ENCODE measurements around the gene ARHGAP30. TPM values are rescaled to one million over a fixed set of nuclear protein-coding genes. Genes with fewer than 3 reads are reported as not detected.
A peak's percentile ranks its signal among the peaks of the same experiment; 100 is the strongest.

Gene ARHGAP30
- total RNA-seq, 1 experiment from 2014 or later = 1.7 TPM

GRCh38 chr1:161089938-161090337 lies 20.2 kb upstream of the ARHGAP30 start:
- no peaks in the 10 kb centered on the region for H3K27me3 Mint-ChIP-seq (ENCODE audit: unreplicated experiment)
- no peak for TF ChIP-seq CTCF (IDR thresholded peaks at IDR 0.05; ENCODE audit: unreplicated experiment)
- intact Hi-C loops (cut with micrococcal nuclease; ENCODE audit: unreplicated experiment) = no loop called here
- peak overlapping the region; percentile 71 for H3K27ac Mint-ChIP-seq (ENCODE audit: unreplicated experiment)
- peaks cover 82% of the 10 kb centered on the region for H3K4me1 Mint-ChIP-seq (ENCODE audit: low read depth, unreplicated experiment)
- DNase-seq = no peak
- TSS peak; percentile 31 for BruUV-seq (replicated peaks)
- no peak overlapping the region for H3K4me3 Mint-ChIP-seq (ENCODE audit: low read depth, unreplicated experiment)
- CTCF ChIA-PET = interaction anchor here (1.3 to 2.1 kb wide), 4 partner anchors 8 to 69 kb away, joined by 4 to 17 read pairs (median 8); partner anchors contain the start of genes F11R and KLHDC9
- no peaks in the 10 kb centered on the region for H3K9me3 Mint-ChIP-seq (ENCODE audit: low read depth, unreplicated experiment)
- peaks cover 46% of the 10 kb centered on the region for H3K36me3 Mint-ChIP-seq (ENCODE audit: insufficient read depth, unreplicated experiment)

GRCh38 chr1:161089251-161089924 lies 19.7 kb upstream of the ARHGAP30 start, which contains the start of gene NECTIN4:
TSS of gene NECTIN4 (minus strand) at chr1:161089558. CDS start at chr1:161089296, 262 bp downstream.
- TF ChIP-seq CTCF (IDR thresholded peaks at IDR 0.05; ENCODE audit: unreplicated experiment) = no peak
- Mint-ChIP-seq H3K4me3 (ENCODE audit: low read depth, unreplicated experiment) (peak within 1 kb of the TSS; percentile 77), H3K9me3 (ENCODE audit: low read depth, unreplicated experiment) (no peaks in the 10 kb centered on the region), H3K4me1 (ENCODE audit: low read depth, unreplicated experiment) (peaks cover 88% of the 10 kb centered on the region), H3K27ac (ENCODE audit: unreplicated experiment) (peak within 1 kb of the TSS; percentile 71), H3K27me3 (ENCODE audit: unreplicated experiment) (no peaks in the 10 kb centered on the region), H3K36me3 (ENCODE audit: insufficient read depth, unreplicated experiment) (peaks cover 50% of the 10 kb centered on the region)
- intact Hi-C loops (cut with micrococcal nuclease; ENCODE audit: unreplicated experiment) = no loop called here
- BruUV-seq (replicated peaks) = no TSS peak
- DNase-seq = peak; percentile 88
- CTCF ChIA-PET = interaction anchor here (0.9 to 2.1 kb wide), 6 partner anchors 8 to 69 kb away, joined by 3 to 17 read pairs (median 5); partner anchors contain the start of genes F11R, KLHDC9, NIT1 and PFDN2

- CTCF ChIA-PET = interaction anchor here (0.6 to 2.1 kb wide), 9 partner anchors 8 to 137 kb away, joined by 3 to 17 read pairs (median 4); partner anchors contain the start of genes F11R, KLHDC9, NIT1 and PFDN2
- peak overlapping the region; percentile 77 for H3K4me3 Mint-ChIP-seq (ENCODE audit: low read depth, unreplicated experiment)
- no TSS peak for BruUV-seq (replicated peaks)
- no peaks in the 10 kb centered on the region for H3K9me3 Mint-ChIP-seq (ENCODE audit: low read depth, unreplicated experiment)
- no peaks in the 10 kb centered on the region for H3K27me3 Mint-ChIP-seq (ENCODE audit: unreplicated experiment)
- peaks cover 57% of the 10 kb centered on the region for H3K36me3 Mint-ChIP-seq (ENCODE audit: insufficient read depth, unreplicated experiment)
- intact Hi-C loops (cut with micrococcal nuclease; ENCODE audit: unreplicated experiment) = no loop called here
- DNase-seq = peak; percentile 62
- peaks cover 95% of the 10 kb centered on the region for H3K4me1 Mint-ChIP-seq (ENCODE audit: low read depth, unreplicated experiment)
- peak overlapping the region; percentile 71 for H3K27ac Mint-ChIP-seq (ENCODE audit: unreplicated experiment)
- TF ChIP-seq CTCF (IDR thresholded peaks at IDR 0.05; ENCODE audit: unreplicated experiment) = no peak
Measured at GRCh38 chr1:161088587-161089110, 19.0 kb upstream of the ARHGAP30 start.

GRCh38 chr1:161086457-161086856 lies 16.8 kb upstream of the ARHGAP30 start:
- CTCF ChIA-PET = interaction anchor here (2.2 kb wide), 1 partner anchor 11 kb away, joined by 10 read pairs; no protein-coding TSS in a partner anchor
- no peaks in the 10 kb centered on the region for H3K9me3 Mint-ChIP-seq (ENCODE audit: low read depth, unreplicated experiment)
- H3K36me3 Mint-ChIP-seq (ENCODE audit: insufficient read depth, unreplicated experiment) = peaks cover 75% of the 10 kb centered on the region
- peaks cover 97% of the 10 kb centered on the region for H3K4me1 Mint-ChIP-seq (ENCODE audit: low read depth, unreplicated experiment)
- H3K27ac Mint-ChIP-seq (ENCODE audit: unreplicated experiment) = peak overlapping the region; percentile 25
- H3K27me3 Mint-ChIP-seq (ENCODE audit: unreplicated experiment) = no peaks in the 10 kb centered on the region
- peak overlapping the region; percentile 77 for H3K4me3 Mint-ChIP-seq (ENCODE audit: low read depth, unreplicated experiment)
- DNase-seq = peak; percentile 21
- BruUV-seq (replicated peaks) = no TSS peak
- TF ChIP-seq CTCF (IDR thresholded peaks at IDR 0.05; ENCODE audit: unreplicated experiment) = no peak
- intact Hi-C loops (cut with micrococcal nuclease; ENCODE audit: unreplicated experiment) = no loop called here

Measured in Calu3 (cell line).